ENCODE results near the gene ZBTB42.

- no peak for TF ChIP-seq POLR2A (IDR thresholded peaks at IDR 0.05; ENCODE audit: low read depth, low read length)
- TF ChIP-seq CTCF (IDR thresholded peaks at IDR 0.05; ENCODE audit: extremely low read depth in 1 of 2, insufficient read depth in 1 of 2, low read depth in 1 of 2, low read length in 2 of 2) = no peak
Observed at GRCh38 chr14:104816616-104816884, 15.6 kb downstream of the ZBTB42 start.
